Endodermal cell (in vitro differentiated cells): ENCODE results near the gene METTL22. TPM values are rescaled to one million over a fixed set of nuclear protein-coding genes. Genes with fewer than 3 reads are reported as not detected.

ENCODE experiments used
- DNase-seq: peaks from one replicate; pipeline ENCODE4 v3.0.0-alpha.2; 2017
- H3K27ac ChIP-seq: 2 replicates; pipeline ENCODE4 v1.5.1; 2013; ENCODE audit warnings: mild to moderate bottlenecking, low read depth, low read length, moderate library complexity
- H3K27me3 ChIP-seq: 2 replicates; pipeline ENCODE4 v1.6.1; 2013; ENCODE audit warnings: mild to moderate bottlenecking, low read length, moderate library complexity; ENCODE audit not compliant: insufficient read depth, control insufficient read depth, poor library complexity, severe bottlenecking
- H3K36me3 ChIP-seq: 2 replicates; pipeline ENCODE4 v1.7.0; 2013; ENCODE audit warnings: mild to moderate bottlenecking, low read length, moderate library complexity; ENCODE audit not compliant: control insufficient read depth, insufficient read depth
- H3K4me1 ChIP-seq: one replicate; pipeline ENCODE4 v1.7.0; 2013; ENCODE audit warnings: low read length; ENCODE audit not compliant: control insufficient read depth, insufficient read depth
- H3K4me3 ChIP-seq: 2 replicates; pipeline ENCODE4 v1.5.1; 2013; ENCODE audit warnings: mild to moderate bottlenecking, low read length, moderate library complexity
- H3K9ac ChIP-seq: 2 replicates; pipeline ENCODE4 v1.6.1; 2013; ENCODE audit warnings: mild to moderate bottlenecking, low read length, moderate library complexity; ENCODE audit not compliant: poor library complexity, severe bottlenecking; ENCODE audit errors: extremely low read depth
- H3K9me3 ChIP-seq: 2 replicates; pipeline ENCODE4 v1.6.1; 2013; ENCODE audit warnings: mild to moderate bottlenecking, low read length, moderate library complexity; ENCODE audit not compliant: control insufficient read depth
- H3K27ac Mint-ChIP-seq: 2 replicates; pipeline ENCODE4 v1.8.0; 2020; ENCODE audit warnings: mixed read lengths
- H3K27me3 Mint-ChIP-seq: 2 replicates; pipeline ENCODE4 v1.8.0; 2021; ENCODE audit warnings: mild to moderate bottlenecking, mixed read lengths; ENCODE audit not compliant: insufficient read depth
- H3K36me3 Mint-ChIP-seq: 2 replicates; pipeline ENCODE4 v1.8.0; 2020; ENCODE audit warnings: low read depth, mixed read lengths
- H3K4me1 Mint-ChIP-seq: 2 replicates; pipeline ENCODE4 v1.8.0; 2020; ENCODE audit warnings: mixed read lengths
- H3K4me3 Mint-ChIP-seq: 2 replicates; pipeline ENCODE4 v1.8.0; 2020; ENCODE audit warnings: mild to moderate bottlenecking, moderate library complexity, mixed read lengths
- H3K9me3 Mint-ChIP-seq: 2 replicates; pipeline ENCODE4 v1.8.0; 2020; ENCODE audit warnings: mild to moderate bottlenecking, mixed read lengths
- CTCF ChIP-seq: fragments of 200-600 bp; sonication (generic); conservative IDR thresholded peaks from 2 replicates; pipeline ENCODE4 v1.5.0; 2021; ENCODE audit warnings: antibody characterized with exemption, mild to moderate bottlenecking
- WGBS, 2 experiments: methylation state at CpG; one replicate each; pipeline versions ENCODE4 v1.1.5 to v1.1.7; 2013; ENCODE audit warnings: missing lambda C conversion rate in 2 of 2, mixed read lengths in 1 of 2; ENCODE audit not compliant: insufficient coverage in 1 of 2, insufficient read length in 1 of 2; 5-methylcytosine and 5-hydroxymethylcytosine counted together
- total RNA-seq, 2 donors: library from RNA; stranded (reverse); fragmentation: NEBNext Ultra II Directional in 1 of 2; extraction: Animal tissue kit (Norgen Biotek cat#: 25700) in 1 of 2; gene quantifications; 2 replicates in 1 of 2; 3 replicates in 1 of 2; pipeline ENCODE4 v1.2.1, GENCODE V29; 2021

METTL22 gene
- total RNA-seq, 2 donors from 2014 or later: 55.1 to 70.5 TPM

GRCh38 chr16:8614435-8615029, 7.0 kb upstream of the METTL22 start:
- Histone ChIP-seq H3K4me1 (no peaks in the 10 kb centered on the region), H3K27me3 (no peaks in the 10 kb centered on the region), H3K9ac (no peak overlapping the region), H3K9me3 (no peaks in the 10 kb centered on the region), H3K36me3 (no peaks in the 10 kb centered on the region), H3K27ac (no peak overlapping the region), H3K4me3 (no peak overlapping the region)
- TF ChIP-seq CTCF: no peak
- no peak overlapping the region for H3K27ac Mint-ChIP-seq
- H3K27me3 Mint-ChIP-seq: peaks cover 15% of the 10 kb centered on the region
- no peaks in the 10 kb centered on the region for H3K9me3 Mint-ChIP-seq
- H3K36me3 Mint-ChIP-seq: no peaks in the 10 kb centered on the region
- no peaks in the 10 kb centered on the region for H3K4me1 Mint-ChIP-seq
- DNase-seq: no peak
- H3K4me3 Mint-ChIP-seq: no peak overlapping the region
- WGBS, 2 experiments: 86 to 91% methylated on average over 8 of the region's 9 CpGs

- H3K4me3 ChIP-seq: no peak overlapping the region
- H3K27me3 Mint-ChIP-seq: peaks cover 4% of the 10 kb centered on the region
- peaks cover 5% of the 10 kb centered on the region for H3K36me3 ChIP-seq
- no peak overlapping the region for H3K4me3 Mint-ChIP-seq
- H3K9ac ChIP-seq: no peak overlapping the region
- no peak overlapping the region for H3K27ac ChIP-seq
- peaks cover 7% of the 10 kb centered on the region for H3K4me1 Mint-ChIP-seq
- no peaks in the 10 kb centered on the region for H3K9me3 ChIP-seq
- no peaks in the 10 kb centered on the region for H3K9me3 Mint-ChIP-seq
- 90 to 96% methylated on average over 2 to 4 of the region's 5 CpGs for WGBS, 2 experiments
- no peaks in the 10 kb centered on the region for H3K4me1 ChIP-seq
- no peak for DNase-seq
- H3K36me3 Mint-ChIP-seq: peaks cover 6% of the 10 kb centered on the region
- H3K27me3 ChIP-seq: no peaks in the 10 kb centered on the region
- H3K27ac Mint-ChIP-seq: no peak overlapping the region
- TF ChIP-seq CTCF: no peak
These were observed 1.7 kb upstream of the METTL22 start for GRCh38 chr16:8619671-8620370.

GRCh38 chr16:8620535-8620934, 963 bp upstream of the METTL22 start:
- peaks cover 7% of the 10 kb centered on the region for H3K4me1 Mint-ChIP-seq
- H3K27ac ChIP-seq: no peak overlapping the region
- H3K9me3 ChIP-seq: no peaks in the 10 kb centered on the region
- TF ChIP-seq CTCF: no peak
- H3K9ac ChIP-seq: no peak overlapping the region
- 76 to 89% methylated on average over 1 to 6 of the region's 6 CpGs for WGBS, 2 experiments
- peaks cover 7% of the 10 kb centered on the region for H3K36me3 ChIP-seq
- H3K27me3 ChIP-seq: no peaks in the 10 kb centered on the region
- peaks cover 11% of the 10 kb centered on the region for H3K36me3 Mint-ChIP-seq
- no peak overlapping the region for H3K4me3 ChIP-seq
- H3K27ac Mint-ChIP-seq: no peak overlapping the region
- DNase-seq: no peak
- H3K4me1 ChIP-seq: no peaks in the 10 kb centered on the region
- peaks cover 4% of the 10 kb centered on the region for H3K27me3 Mint-ChIP-seq
- peak overlapping the region; percentile 98 for H3K4me3 Mint-ChIP-seq
- no peaks in the 10 kb centered on the region for H3K9me3 Mint-ChIP-seq
